WTC11 (cell line): Measurements from ENCODE around the gene MAST4. TPM values are rescaled to one million over a fixed set of nuclear protein-coding genes. Genes with fewer than 3 reads are reported as not detected.

Experiments used
- ATAC-seq: fragments of 200-7000 bp; cut with Tn5 transposase; 2 replicates; pipeline ENCODE4 v1.10.0; 2021; ENCODE audit warnings: mild to moderate bottlenecking, moderate library complexity
- CTCF ChIA-PET: fragments of 300-600 bp; sonication (Branson Sonifier 250); formaldehyde crosslinking; loops from one replicate; lab custom pipeline; 2021; ENCODE audit warnings: antibody characterized with exemption; lab: Charles Lee
- POLR2A ChIA-PET: fragments of 350-600 bp; sonication (Branson Sonifier 250); formaldehyde crosslinking; loops from one replicate; lab custom pipeline; 2021; ENCODE audit warnings: antibody characterized with exemption; lab: Charles Lee
- DNase-seq: peaks from one replicate; pipeline ENCODE4 v3.0.0; 2021; ENCODE audit warnings: low spot score
- H3K27ac Mint-ChIP-seq: 2 replicates; pipeline ENCODE4 v1.8.0; 2021; ENCODE audit warnings: mixed read lengths
- H3K27me3 Mint-ChIP-seq: 2 replicates; pipeline ENCODE4 v1.8.0; 2021; ENCODE audit warnings: low read depth, mild to moderate bottlenecking, moderate library complexity, mixed read lengths
- H3K36me3 Mint-ChIP-seq: 2 replicates; pipeline ENCODE4 v1.8.0; 2021; ENCODE audit warnings: mixed read lengths
- H3K4me1 Mint-ChIP-seq: 2 replicates; pipeline ENCODE4 v1.8.0; 2022; ENCODE audit warnings: mixed read lengths
- H3K4me3 Mint-ChIP-seq: 2 replicates; pipeline ENCODE4 v1.8.0; 2021; ENCODE audit warnings: mild to moderate bottlenecking, moderate library complexity, mixed read lengths
- H3K9me3 Mint-ChIP-seq: 2 replicates; pipeline ENCODE4 v1.8.0; 2021; ENCODE audit warnings: mixed read lengths
- ESRRA ChIP-seq: sonication (generic); formaldehyde crosslinking; IDR thresholded peaks from 2 replicates; pipeline ENCODE4 v1.8.1; 2022; ENCODE audit warnings: mild to moderate bottlenecking, missing genetic modification reagents, borderline replicate concordance
- ETV6 ChIP-seq: sonication (generic); formaldehyde crosslinking; IDR thresholded peaks from 2 replicates; pipeline ENCODE4 v1.8.1; 2022; ENCODE audit warnings: mild to moderate bottlenecking, missing genetic modification reagents
- FOXJ3 ChIP-seq: sonication (generic); formaldehyde crosslinking; IDR thresholded peaks from 2 replicates; pipeline ENCODE4 v1.9.0; 2021; ENCODE audit warnings: missing genetic modification reagents, mild to moderate bottlenecking, borderline replicate concordance
- GABPB1 ChIP-seq: sonication (generic); formaldehyde crosslinking; IDR thresholded peaks from 2 replicates; pipeline ENCODE4 v1.8.1; 2023; ENCODE audit warnings: mild to moderate bottlenecking, missing genetic modification reagents
- HMGA2 ChIP-seq: fragments of 250-450 bp; sonication (Bioruptor Pico); IDR thresholded peaks from 2 replicates; pipeline ENCODE4 v1.4.0; 2021; ENCODE audit warnings: mild to moderate bottlenecking, moderate library complexity
- MYBL2 ChIP-seq: sonication (generic); formaldehyde crosslinking; IDR thresholded peaks from 2 replicates; pipeline ENCODE4 v1.8.1; 2023; ENCODE audit warnings: mild to moderate bottlenecking, moderate library complexity, missing genetic modification reagents
- NFATC4 ChIP-seq: fragments of 250-450 bp; sonication (Bioruptor Pico); IDR thresholded peaks from 2 replicates; pipeline ENCODE4 v1.9.0; 2021; ENCODE audit warnings: mild to moderate bottlenecking
- NR1H2 ChIP-seq: sonication (generic); formaldehyde crosslinking; IDR thresholded peaks from 2 replicates; pipeline ENCODE4 v1.9.0; 2021; ENCODE audit warnings: mild to moderate bottlenecking, moderate library complexity, missing genetic modification reagents
- NR3C1 ChIP-seq: sonication (generic); formaldehyde crosslinking; conservative IDR thresholded peaks from 2 replicates; pipeline ENCODE4 v1.8.1; 2023; ENCODE audit warnings: low read depth, mild to moderate bottlenecking, missing genetic modification reagents
- RORB ChIP-seq: fragments of 250-450 bp; sonication (Bioruptor Pico); IDR thresholded peaks from 2 replicates; pipeline ENCODE4 v1.9.0; 2021; ENCODE audit warnings: mild to moderate bottlenecking
- TCF7 ChIP-seq: sonication (generic); formaldehyde crosslinking; IDR thresholded peaks from 2 replicates; pipeline ENCODE4 v1.8.0; 2022; ENCODE audit warnings: mild to moderate bottlenecking, low read depth, missing genetic modification reagents, moderate library complexity
- TEAD4 ChIP-seq: sonication (generic); formaldehyde crosslinking; IDR thresholded peaks from 2 replicates; pipeline ENCODE4 v1.8.0; 2022; ENCODE audit warnings: mild to moderate bottlenecking, missing genetic modification reagents
- TP53 ChIP-seq: sonication (generic); formaldehyde crosslinking; IDR thresholded peaks from 2 replicates; pipeline ENCODE4 v1.8.1; 2023; ENCODE audit warnings: mild to moderate bottlenecking, missing genetic modification reagents
- ZNF219 ChIP-seq: sonication (generic); formaldehyde crosslinking; IDR thresholded peaks from 2 replicates; pipeline ENCODE4 v1.8.0; 2023; ENCODE audit warnings: missing genetic modification reagents, mild to moderate bottlenecking, borderline replicate concordance
- ZNF416 ChIP-seq: fragments of 250-450 bp; sonication (Bioruptor Pico); IDR thresholded peaks from 2 replicates; pipeline ENCODE4 v1.9.0; 2021; ENCODE audit warnings: mild to moderate bottlenecking, inconsistent platforms
- ZNF423 ChIP-seq: fragments of 250-450 bp; sonication (Bioruptor Pico); IDR thresholded peaks from 2 replicates; pipeline ENCODE4 v2.1.2; 2022; ENCODE audit warnings: mild to moderate bottlenecking, moderate library complexity
- total RNA-seq: library from RNA; stranded (reverse); gene quantifications from 3 replicates; pipeline ENCODE4 v1.2.3, GENCODE V29; 2021
- TF ChIP-seq, protein P1 (sequence below): fragments of 250-450 bp; sonication (Bioruptor Pico); IDR thresholded peaks from 2 replicates; pipeline ENCODE4 v1.9.0; 2021; ENCODE audit warnings: mild to moderate bottlenecking, borderline replicate concordance
- TF ChIP-seq, protein P2 (sequence below): sonication (generic); formaldehyde crosslinking; IDR thresholded peaks from 2 replicates; pipeline ENCODE4 v1.8.1; 2022; ENCODE audit warnings: low read depth, mild to moderate bottlenecking, moderate library complexity, missing genetic modification reagents, borderline replicate concordance
- TF ChIP-seq, protein P3 (sequence below): sonication (generic); formaldehyde crosslinking; IDR thresholded peaks from 2 replicates; pipeline ENCODE4 v1.8.1; 2022; ENCODE audit warnings: low read depth, missing genetic modification reagents, borderline replicate concordance
- TF ChIP-seq, protein P4 (sequence below): sonication (generic); formaldehyde crosslinking; IDR thresholded peaks from 2 replicates; pipeline ENCODE4 v1.8.1; 2022; ENCODE audit warnings: mild to moderate bottlenecking, missing genetic modification reagents, moderate library complexity, borderline replicate concordance

Gene MAST4
- total RNA-seq, 1 experiment from 2014 or later: 8.0 TPM

DNA sequence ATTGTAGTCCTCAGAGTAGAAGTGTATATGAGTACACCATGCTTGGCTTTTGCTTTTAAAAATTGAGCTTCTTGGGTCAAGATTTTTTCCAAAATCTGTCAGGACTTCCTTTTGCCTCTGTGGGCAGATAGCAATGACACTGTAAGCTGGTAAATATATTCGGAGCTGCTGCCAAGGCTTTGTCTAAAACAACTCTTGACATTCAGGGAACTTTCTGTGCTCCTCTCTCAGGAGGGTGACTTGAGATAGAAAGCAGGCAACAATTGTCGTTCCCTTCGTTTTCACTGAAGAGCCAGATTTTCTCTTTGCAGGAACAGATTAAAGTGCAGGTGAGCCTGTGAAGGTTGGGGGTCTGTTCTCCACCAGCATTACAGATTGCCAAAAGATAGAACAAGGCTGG is 230.5 kb downstream of the MAST4 start:
- no peaks in the 10 kb centered on the region for H3K9me3 Mint-ChIP-seq
- TF ChIP-seq, protein P1, sequence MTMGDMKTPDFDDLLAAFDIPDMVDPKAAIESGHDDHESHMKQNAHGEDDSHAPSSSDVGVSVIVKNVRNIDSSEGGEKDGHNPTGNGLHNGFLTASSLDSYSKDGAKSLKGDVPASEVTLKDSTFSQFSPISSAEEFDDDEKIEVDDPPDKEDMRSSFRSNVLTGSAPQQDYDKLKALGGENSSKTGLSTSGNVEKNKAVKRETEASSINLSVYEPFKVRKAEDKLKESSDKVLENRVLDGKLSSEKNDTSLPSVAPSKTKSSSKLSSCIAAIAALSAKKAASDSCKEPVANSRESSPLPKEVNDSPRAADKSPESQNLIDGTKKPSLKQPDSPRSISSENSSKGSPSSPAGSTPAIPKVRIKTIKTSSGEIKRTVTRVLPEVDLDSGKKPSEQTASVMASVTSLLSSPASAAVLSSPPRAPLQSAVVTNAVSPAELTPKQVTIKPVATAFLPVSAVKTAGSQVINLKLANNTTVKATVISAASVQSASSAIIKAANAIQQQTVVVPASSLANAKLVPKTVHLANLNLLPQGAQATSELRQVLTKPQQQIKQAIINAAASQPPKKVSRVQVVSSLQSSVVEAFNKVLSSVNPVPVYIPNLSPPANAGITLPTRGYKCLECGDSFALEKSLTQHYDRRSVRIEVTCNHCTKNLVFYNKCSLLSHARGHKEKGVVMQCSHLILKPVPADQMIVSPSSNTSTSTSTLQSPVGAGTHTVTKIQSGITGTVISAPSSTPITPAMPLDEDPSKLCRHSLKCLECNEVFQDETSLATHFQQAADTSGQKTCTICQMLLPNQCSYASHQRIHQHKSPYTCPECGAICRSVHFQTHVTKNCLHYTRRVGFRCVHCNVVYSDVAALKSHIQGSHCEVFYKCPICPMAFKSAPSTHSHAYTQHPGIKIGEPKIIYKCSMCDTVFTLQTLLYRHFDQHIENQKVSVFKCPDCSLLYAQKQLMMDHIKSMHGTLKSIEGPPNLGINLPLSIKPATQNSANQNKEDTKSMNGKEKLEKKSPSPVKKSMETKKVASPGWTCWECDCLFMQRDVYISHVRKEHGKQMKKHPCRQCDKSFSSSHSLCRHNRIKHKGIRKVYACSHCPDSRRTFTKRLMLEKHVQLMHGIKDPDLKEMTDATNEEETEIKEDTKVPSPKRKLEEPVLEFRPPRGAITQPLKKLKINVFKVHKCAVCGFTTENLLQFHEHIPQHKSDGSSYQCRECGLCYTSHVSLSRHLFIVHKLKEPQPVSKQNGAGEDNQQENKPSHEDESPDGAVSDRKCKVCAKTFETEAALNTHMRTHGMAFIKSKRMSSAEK (CRISPR knock-in tag): no peak
- TF ChIP-seq RORB (CRISPR knock-in tag): no peak
- TF ChIP-seq, protein P2, sequence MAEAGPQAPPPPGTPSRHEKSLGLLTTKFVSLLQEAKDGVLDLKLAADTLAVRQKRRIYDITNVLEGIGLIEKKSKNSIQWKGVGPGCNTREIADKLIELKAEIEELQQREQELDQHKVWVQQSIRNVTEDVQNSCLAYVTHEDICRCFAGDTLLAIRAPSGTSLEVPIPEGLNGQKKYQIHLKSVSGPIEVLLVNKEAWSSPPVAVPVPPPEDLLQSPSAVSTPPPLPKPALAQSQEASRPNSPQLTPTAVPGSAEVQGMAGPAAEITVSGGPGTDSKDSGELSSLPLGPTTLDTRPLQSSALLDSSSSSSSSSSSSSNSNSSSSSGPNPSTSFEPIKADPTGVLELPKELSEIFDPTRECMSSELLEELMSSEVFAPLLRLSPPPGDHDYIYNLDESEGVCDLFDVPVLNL (CRISPR knock-in tag): no peak
- no peak for TF ChIP-seq TP53
- TF ChIP-seq ESRRA (CRISPR knock-in tag): no peak
- no peak for TF ChIP-seq NFATC4
- TF ChIP-seq FOXJ3 (CRISPR knock-in tag): no peak
- TF ChIP-seq, protein P3, sequence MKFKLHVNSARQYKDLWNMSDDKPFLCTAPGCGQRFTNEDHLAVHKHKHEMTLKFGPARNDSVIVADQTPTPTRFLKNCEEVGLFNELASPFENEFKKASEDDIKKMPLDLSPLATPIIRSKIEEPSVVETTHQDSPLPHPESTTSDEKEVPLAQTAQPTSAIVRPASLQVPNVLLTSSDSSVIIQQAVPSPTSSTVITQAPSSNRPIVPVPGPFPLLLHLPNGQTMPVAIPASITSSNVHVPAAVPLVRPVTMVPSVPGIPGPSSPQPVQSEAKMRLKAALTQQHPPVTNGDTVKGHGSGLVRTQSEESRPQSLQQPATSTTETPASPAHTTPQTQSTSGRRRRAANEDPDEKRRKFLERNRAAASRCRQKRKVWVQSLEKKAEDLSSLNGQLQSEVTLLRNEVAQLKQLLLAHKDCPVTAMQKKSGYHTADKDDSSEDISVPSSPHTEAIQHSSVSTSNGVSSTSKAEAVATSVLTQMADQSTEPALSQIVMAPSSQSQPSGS (CRISPR knock-in tag): no peak
- no peak for TF ChIP-seq MYBL2 (CRISPR knock-in tag)
- TF ChIP-seq TCF7 (CRISPR knock-in tag): no peak
- no peak for TF ChIP-seq NR3C1 (CRISPR knock-in tag)
- no peak for TF ChIP-seq TEAD4 (CRISPR knock-in tag)
- TF ChIP-seq NR1H2: no peak
- TF ChIP-seq GABPB1 (CRISPR knock-in tag): no peak
- no peak for TF ChIP-seq ETV6
- TF ChIP-seq ZNF219 (CRISPR knock-in tag): no peak
- no peak for TF ChIP-seq HMGA2 (CRISPR knock-in tag)
- TF ChIP-seq, protein P4, sequence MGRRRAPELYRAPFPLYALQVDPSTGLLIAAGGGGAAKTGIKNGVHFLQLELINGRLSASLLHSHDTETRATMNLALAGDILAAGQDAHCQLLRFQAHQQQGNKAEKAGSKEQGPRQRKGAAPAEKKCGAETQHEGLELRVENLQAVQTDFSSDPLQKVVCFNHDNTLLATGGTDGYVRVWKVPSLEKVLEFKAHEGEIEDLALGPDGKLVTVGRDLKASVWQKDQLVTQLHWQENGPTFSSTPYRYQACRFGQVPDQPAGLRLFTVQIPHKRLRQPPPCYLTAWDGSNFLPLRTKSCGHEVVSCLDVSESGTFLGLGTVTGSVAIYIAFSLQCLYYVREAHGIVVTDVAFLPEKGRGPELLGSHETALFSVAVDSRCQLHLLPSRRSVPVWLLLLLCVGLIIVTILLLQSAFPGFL (CRISPR knock-in tag): no peak
- no peak for TF ChIP-seq ZNF416 (CRISPR knock-in tag)
- TF ChIP-seq ZNF423 (CRISPR knock-in tag): no peak
- H3K36me3 Mint-ChIP-seq: no peaks in the 10 kb centered on the region
- peaks cover 50% of the 10 kb centered on the region for H3K4me1 Mint-ChIP-seq
- H3K27me3 Mint-ChIP-seq: peaks cover 4% of the 10 kb centered on the region
- DNase-seq: no peak
- H3K4me3 Mint-ChIP-seq: no peak overlapping the region; the same call in 1 of the 2 replicates
- ChIA-PET CTCF (no interaction called here), POLR2A (no interaction called here)
- ATAC-seq: no peak
- peak overlapping the region; percentile 26; the same call in 1 of the 2 replicates for H3K27ac Mint-ChIP-seq
